OCI-LY7 (cell line): ENCODE measurements around the gene DAZAP1. TPM values are rescaled to one million over a fixed set of nuclear protein-coding genes. Genes with fewer than 3 reads are reported as not detected.

Source experiments
- BruUV-seq: library from RNA; stranded (reverse); fragments of 400-500 nt; replicated peaks from 2 replicates; lab custom pipeline; 2021; lab: Mats Ljungman, UMichigan
- CTCF ChIA-PET: fragments of 300-600 bp; sonication (Branson Sonifier 250); formaldehyde crosslinking; loops from one replicate; lab custom pipeline; 2022; ENCODE audit warnings: antibody characterized with exemption; ENCODE audit not compliant: unreplicated experiment; lab: Charles Lee
- POLR2A ChIA-PET: fragments of 300-600 bp; sonication (Branson Sonifier 250); formaldehyde crosslinking; loops from one replicate; lab custom pipeline; 2022; ENCODE audit warnings: antibody characterized with exemption; lab: Charles Lee
- DNase-seq: peaks from one replicate; pipeline ENCODE4 v3.0.0-alpha.2; 2015; ENCODE audit warnings: low spot score
- H2AFZ ChIP-seq: fragments of 200-600 bp; sonication (generic), shearing (Covaris generic); 2 replicates; pipeline ENCODE4 v1.6.1; 2014; ENCODE audit warnings: mild to moderate bottlenecking, antibody characterized with exemption, low read length, moderate library complexity
- H3K27ac ChIP-seq: fragments of 200-600 bp; sonication (generic); 2 replicates; pipeline ENCODE4 v1.5.1; 2014; ENCODE audit warnings: mixed run types, low read depth, mild to moderate bottlenecking, moderate library complexity, low read length, inconsistent platforms; ENCODE audit not compliant: poor library complexity, severe bottlenecking
- H3K36me3 ChIP-seq: fragments of 200-600 bp; sonication (generic); 2 replicates; pipeline ENCODE4 v1.6.1; 2014; ENCODE audit warnings: mild to moderate bottlenecking, antibody characterized with exemption, low read length, moderate library complexity, mixed read lengths; ENCODE audit not compliant: insufficient read depth
- H3K4me1 ChIP-seq: fragments of 200-600 bp; sonication (generic); 2 replicates; pipeline ENCODE4 v1.5.1; 2014; ENCODE audit warnings: mild to moderate bottlenecking, low read length; ENCODE audit not compliant: insufficient read depth, poor library complexity, severe bottlenecking
- H3K4me2 ChIP-seq: fragments of 200-600 bp; sonication (generic); 2 replicates; pipeline ENCODE4 v1.6.1; 2014; ENCODE audit warnings: mild to moderate bottlenecking, low read length
- H3K4me3 ChIP-seq: fragments of 200-600 bp; sonication (generic); 2 replicates; pipeline ENCODE4 v1.5.1; 2014; ENCODE audit warnings: mild to moderate bottlenecking, low read depth, low read length; ENCODE audit not compliant: poor library complexity, severe bottlenecking
- H3K79me2 ChIP-seq: fragments of 200-600 bp; sonication (generic); 2 replicates; pipeline ENCODE4 v1.6.1; 2016; ENCODE audit warnings: low read depth, mild to moderate bottlenecking, low read length, moderate library complexity, mixed read lengths; ENCODE audit not compliant: insufficient read depth
- H3K9me2 ChIP-seq: fragments of 200-600 bp; sonication (generic); 2 replicates; pipeline ENCODE4 v1.6.1; 2016; ENCODE audit warnings: mild to moderate bottlenecking, low read length, mixed read lengths; ENCODE audit not compliant: insufficient read depth
- H3K9me3 ChIP-seq: fragments of 200-600 bp; sonication (generic); 2 replicates; pipeline ENCODE4 v1.6.1; 2014; ENCODE audit warnings: mild to moderate bottlenecking, mixed run types, low read length, mixed read lengths
- H4K20me1 ChIP-seq: fragments of 200-600 bp; sonication (generic); 2 replicates; pipeline ENCODE4 v1.6.1; 2014; ENCODE audit warnings: mild to moderate bottlenecking, antibody characterized with exemption, low read length, moderate library complexity, mixed read lengths; ENCODE audit not compliant: insufficient read depth
- CTCF ChIP-seq: fragments of 200-600 bp; sonication (generic); conservative IDR thresholded peaks from 2 replicates; pipeline ENCODE4 v1.5.1; 2014; ENCODE audit warnings: mild to moderate bottlenecking, antibody characterized with exemption, low read length, moderate library complexity, mixed read lengths
- EZH2phosphoT487 ChIP-seq: fragments of 200-600 bp; sonication (generic); IDR thresholded peaks from 2 replicates; pipeline ENCODE4 v1.6.1; 2018; ENCODE audit warnings: low read depth, borderline replicate concordance, mild to moderate bottlenecking, mixed run types, antibody characterized with exemption, low read length, moderate library complexity, mixed read lengths
- intact Hi-C: fragments of 100-400 bp; cut with micrococcal nuclease; formaldehyde crosslinking; loops from one replicate; pipeline ENCODE4 v1.10.0; 2022; ENCODE audit not compliant: unreplicated experiment
- total RNA-seq, 2 experiments: library from RNA; depleted of rRNA in 1 of 2; stranded (reverse); fragments of >200 nt in 1 of 2; shearing (Covaris generic) in 1 of 2; gene quantifications; 2 replicates each; pipeline ENCODE4 v1.2.3, GENCODE V29; 2014 to 2022

DAZAP1 gene
- total RNA-seq, 2 experiments from 2014 or later = 170 to 373 TPM

DNA sequence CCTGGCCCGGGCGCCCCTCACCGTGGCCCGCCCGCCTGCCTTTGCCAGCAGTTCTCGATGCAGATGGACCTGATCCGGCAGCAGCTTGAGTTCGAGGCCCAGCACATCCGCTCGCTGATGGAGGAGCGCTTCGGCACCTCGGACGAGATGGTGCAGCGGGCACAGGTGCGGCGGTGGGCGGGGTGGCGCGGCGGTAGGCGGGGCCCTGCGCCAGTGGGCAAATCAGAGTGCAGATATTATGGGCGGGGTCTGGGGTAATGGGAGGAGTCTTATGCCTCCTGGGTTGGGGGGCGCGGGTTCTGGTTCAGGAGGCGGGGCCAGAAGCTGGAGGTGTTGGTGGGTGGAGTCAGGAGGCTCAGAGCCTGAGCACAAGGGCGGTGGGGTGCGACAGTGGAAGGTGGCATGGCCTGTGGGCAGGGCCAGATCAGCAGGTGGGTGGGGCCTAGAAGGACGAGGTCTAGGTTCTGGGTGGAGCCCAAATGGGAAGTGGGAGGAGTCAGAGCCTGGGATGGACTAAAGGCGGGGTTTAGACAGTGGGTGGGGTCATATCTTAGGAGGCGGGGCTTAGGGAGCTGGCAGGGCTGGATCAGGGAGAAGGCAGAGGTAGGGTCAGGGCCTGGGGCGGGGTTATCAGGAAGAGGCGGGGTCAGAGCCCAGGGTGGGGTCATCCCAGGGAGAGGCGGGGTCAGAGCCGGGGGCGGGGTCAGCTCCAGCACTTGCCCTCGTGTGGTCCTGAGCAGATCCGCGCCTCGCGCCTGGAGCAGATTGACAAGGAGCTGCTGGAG, 48.1 kb downstream of the DAZAP1 start:
- ChIA-PET POLR2A (no interaction called here), CTCF (no interaction called here)

DNA sequence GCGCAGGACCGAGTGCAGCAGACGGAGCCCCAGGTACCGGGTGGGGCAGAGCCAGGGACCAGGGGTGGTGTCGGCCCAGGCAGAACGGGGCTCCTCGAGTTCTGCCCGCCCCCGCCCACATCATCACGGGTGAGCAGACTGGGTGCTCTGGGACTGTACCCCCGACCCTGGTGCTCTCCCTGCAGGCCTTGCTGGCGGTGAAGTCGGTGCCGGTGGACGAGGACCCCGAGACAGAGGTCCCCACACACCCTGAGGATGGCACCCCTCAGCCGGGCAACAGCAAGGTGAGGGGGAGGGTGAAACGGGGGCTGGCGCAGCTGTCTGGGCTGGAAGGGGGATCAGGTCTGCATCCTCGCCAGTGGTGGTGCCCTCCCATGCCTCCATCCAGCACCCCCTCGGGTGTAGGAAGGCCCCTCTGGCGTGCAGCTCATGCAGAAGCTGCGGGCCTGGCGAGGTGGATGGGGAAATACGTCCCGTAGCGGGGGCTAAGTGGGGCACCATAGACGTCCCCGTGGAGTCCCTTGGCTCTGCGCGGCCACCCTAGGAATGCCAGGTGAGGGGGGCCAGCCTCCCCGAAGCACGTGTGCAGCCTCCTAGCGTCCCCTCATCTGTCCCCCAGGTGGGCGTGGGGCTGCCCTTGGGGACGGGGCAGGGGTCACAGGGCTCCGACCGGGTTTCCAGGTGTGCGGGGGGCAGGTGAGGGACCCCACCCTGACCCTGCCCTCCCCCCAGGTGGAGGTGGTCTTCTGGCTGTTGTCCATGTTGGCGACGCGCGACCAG, 48.9 kb downstream of the DAZAP1 start:
- no peak overlapping the region for H2AFZ ChIP-seq
- intact Hi-C loops = no loop called here
- TF ChIP-seq EZH2phosphoT487 = no peak
- TF ChIP-seq CTCF = no peak
- peaks cover 26% of the 10 kb centered on the region for H3K4me1 ChIP-seq
- H4K20me1 ChIP-seq = no peaks in the 10 kb centered on the region
- no peak overlapping the region for H3K4me3 ChIP-seq
- H3K79me2 ChIP-seq = no peaks in the 10 kb centered on the region
- no peaks in the 10 kb centered on the region for H3K9me3 ChIP-seq
- no TSS peak for BruUV-seq
- peak overlapping the region; percentile 85; the same call in 1 of the 2 replicates for H3K4me2 ChIP-seq
- ChIA-PET POLR2A (no interaction called here), CTCF (no interaction called here)
- no peaks in the 10 kb centered on the region for H3K9me2 ChIP-seq
- no peak overlapping the region for H3K27ac ChIP-seq
- no peak for DNase-seq
- no peaks in the 10 kb centered on the region for H3K36me3 ChIP-seq

More for the DNA sequence above, 48.1 kb downstream of the DAZAP1 start:
- no peaks in the 10 kb centered on the region for H3K9me3 ChIP-seq
- no peak overlapping the region for H2AFZ ChIP-seq
- intact Hi-C loops = loop anchor here (1.0 kb wide), 1 partner anchor 24 kb away; the partner anchor contains the start of gene C19orf25
- peak overlapping the region; percentile 85 for H3K4me2 ChIP-seq
- TF ChIP-seq EZH2phosphoT487 = no peak
- no peak for TF ChIP-seq CTCF
- no peaks in the 10 kb centered on the region for H4K20me1 ChIP-seq
- peaks cover 26% of the 10 kb centered on the region for H3K4me1 ChIP-seq
- peak overlapping the region; percentile 59 for H3K27ac ChIP-seq
- BruUV-seq = no TSS peak
- no peaks in the 10 kb centered on the region for H3K9me2 ChIP-seq
- H3K4me3 ChIP-seq = peak overlapping the region; percentile 52
- H3K36me3 ChIP-seq = no peaks in the 10 kb centered on the region
- DNase-seq = peak; percentile 95
- H3K79me2 ChIP-seq = no peaks in the 10 kb centered on the region
